Astrocyte of the spinal cord (primary cell): ENCODE measurements around the gene L3MBTL4.

ENCODE experiments used
- DNase-seq: peaks from one replicate; pipeline ENCODE4 v3.0.0; 2011; ENCODE audit warnings: low read depth, low spot score
- H3K4me3 ChIP-seq: 2 replicates; pipeline ENCODE4 v1.5.1; 2011; ENCODE audit warnings: low read depth, mild to moderate bottlenecking, low read length, moderate library complexity
- in situ Hi-C: cut with HindIII; loops from 2 replicates; pipeline ENCODE4 v1.10.0; 2017; ENCODE audit warnings: low sequenced_read_pairs
- TF ChIP-seq, protein P1 (sequence below): IDR thresholded peaks from 2 replicates; pipeline ENCODE4 v1.5.1; 2012; ENCODE audit warnings: low read depth, mild to moderate bottlenecking, low read length, inconsistent platforms

L3MBTL4 gene

DNA sequence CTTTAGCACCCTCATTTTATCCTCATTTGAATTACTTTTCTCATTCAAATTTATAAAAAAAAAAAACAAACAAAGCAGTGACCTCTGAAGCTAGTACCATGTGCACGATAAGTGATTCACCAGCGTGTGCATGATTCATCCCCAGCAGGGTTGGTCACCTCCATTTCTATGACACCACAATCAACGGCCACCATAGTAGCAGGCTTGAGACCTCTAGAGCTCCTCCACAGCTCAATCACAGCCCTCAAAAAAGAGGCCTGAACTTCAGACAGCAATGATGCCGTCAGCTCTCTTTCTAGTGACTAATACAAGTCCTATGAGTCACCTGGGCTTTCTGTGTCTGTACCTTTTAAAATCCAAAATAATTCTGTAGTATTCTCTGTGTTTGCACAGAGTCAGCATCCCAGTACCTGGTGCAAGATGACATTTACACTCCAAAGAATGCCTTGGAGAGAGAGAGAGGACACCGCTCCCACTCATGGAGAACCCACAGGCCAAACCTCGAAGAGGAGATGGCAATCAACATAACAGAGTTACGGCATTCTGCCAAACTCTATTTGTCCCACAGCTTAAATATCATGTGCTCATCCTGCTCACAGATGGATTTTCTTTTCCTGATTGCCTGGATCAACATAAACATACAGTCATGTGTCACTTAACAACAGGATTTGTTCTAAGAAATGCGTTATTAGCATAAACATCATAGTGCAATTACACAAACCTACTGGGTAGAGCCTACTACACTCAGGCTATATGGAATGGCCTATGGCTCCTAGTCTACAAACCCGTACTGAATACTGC is 58.7 kb downstream of the L3MBTL4 start:
- no peak overlapping the region for H3K4me3 ChIP-seq
- in situ Hi-C loops = no loop called here
- TF ChIP-seq, protein P1, sequence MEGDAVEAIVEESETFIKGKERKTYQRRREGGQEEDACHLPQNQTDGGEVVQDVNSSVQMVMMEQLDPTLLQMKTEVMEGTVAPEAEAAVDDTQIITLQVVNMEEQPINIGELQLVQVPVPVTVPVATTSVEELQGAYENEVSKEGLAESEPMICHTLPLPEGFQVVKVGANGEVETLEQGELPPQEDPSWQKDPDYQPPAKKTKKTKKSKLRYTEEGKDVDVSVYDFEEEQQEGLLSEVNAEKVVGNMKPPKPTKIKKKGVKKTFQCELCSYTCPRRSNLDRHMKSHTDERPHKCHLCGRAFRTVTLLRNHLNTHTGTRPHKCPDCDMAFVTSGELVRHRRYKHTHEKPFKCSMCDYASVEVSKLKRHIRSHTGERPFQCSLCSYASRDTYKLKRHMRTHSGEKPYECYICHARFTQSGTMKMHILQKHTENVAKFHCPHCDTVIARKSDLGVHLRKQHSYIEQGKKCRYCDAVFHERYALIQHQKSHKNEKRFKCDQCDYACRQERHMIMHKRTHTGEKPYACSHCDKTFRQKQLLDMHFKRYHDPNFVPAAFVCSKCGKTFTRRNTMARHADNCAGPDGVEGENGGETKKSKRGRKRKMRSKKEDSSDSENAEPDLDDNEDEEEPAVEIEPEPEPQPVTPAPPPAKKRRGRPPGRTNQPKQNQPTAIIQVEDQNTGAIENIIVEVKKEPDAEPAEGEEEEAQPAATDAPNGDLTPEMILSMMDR = no peak
- peak; percentile 33 for DNase-seq

DNA sequence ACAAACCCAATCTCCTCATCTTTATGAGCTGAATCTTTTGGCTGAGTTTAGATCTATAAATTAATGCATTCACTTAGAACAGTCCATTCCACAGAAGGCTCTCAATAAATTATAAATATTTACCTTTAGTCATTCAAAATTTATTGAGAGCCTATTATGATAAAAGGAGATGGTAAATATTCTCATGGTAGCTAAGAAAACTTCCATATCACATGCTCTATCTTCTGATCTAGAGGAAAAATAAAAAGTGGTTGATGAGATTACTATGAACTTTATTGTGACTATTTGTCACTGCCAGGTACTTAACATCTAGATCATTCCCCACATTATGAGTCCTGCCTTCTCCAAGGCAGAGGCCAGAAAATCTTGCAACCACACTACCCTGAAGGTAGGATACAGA is 62.4 kb downstream of the L3MBTL4 start:
- in situ Hi-C loops = no loop called here
- DNase-seq = no peak
- TF ChIP-seq, protein P1 = no peak
- H3K4me3 ChIP-seq = no peak overlapping the region

DNA sequence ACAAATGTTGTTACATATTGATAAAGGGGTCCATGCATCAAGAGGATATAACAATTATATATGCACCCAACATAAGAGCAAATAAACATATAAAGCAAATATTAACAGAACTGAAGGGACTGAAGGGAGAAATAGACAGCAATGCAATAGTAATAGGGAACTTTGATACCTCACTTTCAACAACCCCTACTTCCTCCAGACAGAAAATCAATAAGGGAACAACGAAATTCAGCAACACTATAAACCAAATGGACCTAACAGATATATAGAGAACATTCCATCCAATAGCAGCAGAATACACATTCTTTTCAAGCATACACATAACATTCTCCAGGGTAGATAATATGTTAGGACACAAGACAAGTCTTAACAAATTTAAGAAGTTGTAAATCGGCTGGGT is 71.7 kb downstream of the L3MBTL4 start:
- no peak for DNase-seq
- TF ChIP-seq, protein P1 = no peak
- H3K4me3 ChIP-seq = no peak overlapping the region
- in situ Hi-C loops = no loop called here

DNA sequence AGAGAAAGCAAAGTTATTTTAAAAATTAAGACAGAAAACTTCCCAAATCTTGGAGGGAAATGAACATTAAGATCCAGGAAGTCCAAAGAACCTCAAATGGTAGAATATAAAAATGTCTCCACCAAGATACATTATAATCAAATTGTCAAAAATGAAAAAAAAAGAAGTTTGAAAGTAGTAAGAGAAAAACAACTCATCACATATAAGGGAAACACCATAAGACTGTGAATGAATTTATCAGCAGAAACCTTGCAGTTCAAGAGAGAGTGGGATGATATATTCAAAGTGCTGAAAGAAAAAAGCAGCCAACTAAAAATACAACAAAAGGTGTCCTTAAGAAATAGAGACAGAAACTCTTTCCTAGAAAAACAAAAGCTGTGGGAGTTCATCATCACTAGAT is 73.0 kb downstream of the L3MBTL4 start:
- TF ChIP-seq, protein P1 = no peak
- no peak overlapping the region for H3K4me3 ChIP-seq
- DNase-seq = no peak
- in situ Hi-C loops = no loop called here

DNA sequence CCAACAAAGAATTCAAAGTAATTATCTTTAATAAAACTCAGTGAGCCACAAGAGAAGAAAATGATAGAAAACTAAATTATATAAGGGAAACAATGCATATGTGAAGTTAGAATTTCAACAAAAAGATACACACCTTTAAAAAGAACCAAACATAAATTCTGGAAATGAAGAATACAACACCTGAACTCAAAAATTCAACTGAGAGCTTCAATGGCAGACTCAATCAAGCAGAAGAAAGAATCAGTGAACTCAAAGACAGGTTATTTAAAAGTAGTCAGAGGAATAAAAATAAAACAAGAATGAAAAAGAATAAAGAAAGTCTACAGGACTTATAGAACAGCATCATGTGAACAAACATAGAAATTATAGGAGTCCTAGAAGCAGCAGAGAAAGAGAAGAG is 73.4 kb downstream of the L3MBTL4 start:
- in situ Hi-C loops = no loop called here
- no peak for DNase-seq
- no peak overlapping the region for H3K4me3 ChIP-seq
- TF ChIP-seq, protein P1 = no peak

DNA sequence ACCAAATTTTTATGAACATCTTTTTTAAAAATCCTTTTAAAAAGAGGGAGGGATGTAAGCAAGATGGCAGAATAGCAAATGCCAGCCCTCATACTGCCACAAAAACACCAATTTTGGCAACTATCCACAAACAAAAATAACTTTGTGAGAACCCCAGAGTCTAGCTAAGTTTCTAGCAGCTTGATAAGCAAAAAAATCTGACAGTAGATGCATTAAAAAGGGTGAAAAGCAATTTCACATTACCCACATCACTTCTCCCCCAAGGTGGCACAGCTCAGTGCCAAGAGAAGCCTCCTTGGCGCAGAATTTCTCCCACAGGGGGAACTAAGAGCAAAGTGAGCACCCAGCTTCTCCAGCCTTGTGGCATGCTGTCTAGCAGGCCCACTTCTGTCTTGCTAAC is 74.6 kb downstream of the L3MBTL4 start:
- in situ Hi-C loops = no loop called here
- no peak for DNase-seq
- TF ChIP-seq, protein P1 = no peak
- no peak overlapping the region for H3K4me3 ChIP-seq
